Left lung (tissue), 10 donors: ENCODE results near the gene ATOH8. TPM values are rescaled to one million over a fixed set of nuclear protein-coding genes. Genes with fewer than 3 reads are reported as not detected.

Source experiments
- ATAC-seq: fragments of 200-7000 bp; cut with Tn5 transposase; one replicate; pipeline ENCODE4 v1.9.1; 2020; ENCODE audit warnings: moderate library complexity
- DNase-seq, 4 donors: peaks; one replicate each; pipeline ENCODE4 v3.0.0-alpha.2; 2013 to 2020
- H3K27ac ChIP-seq, 2 donors: fragments of 200-600 bp; sonication (generic) in 1 of 2; one replicate each; pipeline versions ENCODE4 v1.5.0 to v1.8.0; 2020 to 2021
- H3K27me3 ChIP-seq, 2 donors: fragments of 200-600 bp; sonication (generic) in 1 of 2; one replicate each; pipeline versions ENCODE4 v1.5.0 to v1.8.0; 2020 to 2021
- H3K36me3 ChIP-seq, 2 donors: fragments of 200-600 bp; sonication (generic) in 1 of 2; one replicate each; pipeline versions ENCODE4 v1.5.0 to v1.8.0; 2020 to 2021
- H3K4me1 ChIP-seq, 2 donors: fragments of 200-600 bp; one replicate each; pipeline ENCODE4 v1.8.0; 2021
- H3K4me3 ChIP-seq, 2 donors: fragments of 200-600 bp; sonication (generic) in 1 of 2; one replicate each; pipeline versions ENCODE4 v1.5.0 to v1.8.0; 2020 to 2021; ENCODE audit warnings: mild to moderate bottlenecking in 1 of 2
- H3K9me3 ChIP-seq, 2 donors: fragments of 200-600 bp; sonication (generic) in 1 of 2; one replicate each; pipeline versions ENCODE4 v1.5.0 to v1.8.0; 2020 to 2021
- CTCF ChIP-seq, 2 donors: fragments of 200-600 bp; sonication (generic) in 1 of 2; IDR thresholded peaks; one replicate each; pipeline versions ENCODE4 v1.5.0 to v1.8.0; 2021; ENCODE audit warnings: antibody characterized with exemption in 2 of 2
- intact Hi-C, 2 donors: fragments of 100-400 bp; cut with DNase I; formaldehyde crosslinking; loops; one replicate each; pipeline versions ENCODE4 v1.11.2 to v1.14.2; 2022
- polyA plus RNA-seq, 6 donors: library from polyadenylated mRNA; unstranded; fragments of 120-200 nt; gene quantifications; one replicate each; pipeline ENCODE4 v1.2.1, GENCODE V29; 2013; ENCODE audit not compliant: insufficient read length in 6 of 6
- total RNA-seq, 2 donors: library from RNA; stranded (reverse); fragmentation: NEBNext Ultra II Directional; extraction: Animal tissue kit (Norgen Biotek cat#: 25700); gene quantifications; one replicate each; pipeline ENCODE4 v1.2.1, GENCODE V29; 2021
- donor health status: DM: no; HTN: yes; CAD: no.
- donor health status: DM: no; HTN: no; CAD: no.

The ATOH8 gene
- total and polyA plus RNA-seq, 8 donors: 24.7 to 36.5 (median 34.3) TPM

GRCh38 chr2:85779641-85780315 is 26.0 kb downstream of the ATOH8 start:
- H3K27me3 ChIP-seq: no peaks in the 10 kb centered on the region
- ATAC-seq (peak; percentile 27), DNase-seq (no peak)
- H3K4me3 ChIP-seq: no peak overlapping the region
- H3K27ac ChIP-seq: no peak overlapping the region
- intact Hi-C loops: no loop called here
- no peaks in the 10 kb centered on the region for H3K9me3 ChIP-seq
- no peaks in the 10 kb centered on the region for H3K36me3 ChIP-seq
- H3K4me1 ChIP-seq: peaks cover 28 to 52% of the 10 kb centered on the region in 2 donors
- TF ChIP-seq CTCF (IDR thresholded peaks at IDR 0.05): no peak

- ATAC-seq (peak; percentile 29), DNase-seq (peak in 2 of 4 donors; percentile 48 to 49)
- TF ChIP-seq CTCF (IDR thresholded peaks at IDR 0.05): no peak
- no peak overlapping the region for H3K4me3 ChIP-seq
- peaks cover 32 to 56% of the 10 kb centered on the region in 2 donors for H3K4me1 ChIP-seq
- H3K9me3 ChIP-seq: no peaks in the 10 kb centered on the region
- no peaks in the 10 kb centered on the region for H3K36me3 ChIP-seq
- no peak overlapping the region for H3K27ac ChIP-seq
- H3K27me3 ChIP-seq: no peaks in the 10 kb centered on the region
- intact Hi-C loops: no loop called here
Observed at GRCh38 chr2:85780316-85781012, 26.7 kb downstream of the ATOH8 start.

- intact Hi-C loops: no loop called here
- Histone ChIP-seq H3K27ac (no peak overlapping the region), H3K9me3 (no peaks in the 10 kb centered on the region), H3K4me1 (peaks cover 35 to 52% of the 10 kb centered on the region in 2 donors), H3K27me3 (no peaks in the 10 kb centered on the region), H3K36me3 (no peaks in the 10 kb centered on the region), H3K4me3 (no peak overlapping the region)
- DNase-seq (no peak), ATAC-seq (no peak)
- no peak for TF ChIP-seq CTCF (IDR thresholded peaks at IDR 0.05)
Observed at GRCh38 chr2:85781013-85781332, 27.2 kb downstream of the ATOH8 start.

- H3K4me3 ChIP-seq: no peak overlapping the region
- ATAC-seq (no peak), DNase-seq (peak in 1 of 4 donors; percentile 25)
- intact Hi-C loops: no loop called here
- no peaks in the 10 kb centered on the region for H3K27me3 ChIP-seq
- H3K4me1 ChIP-seq: peaks cover 25 to 33% of the 10 kb centered on the region in 2 donors
- H3K27ac ChIP-seq: no peak overlapping the region
- H3K9me3 ChIP-seq: no peaks in the 10 kb centered on the region
- no peak for TF ChIP-seq CTCF (IDR thresholded peaks at IDR 0.05)
- peaks cover 0 to 16% of the 10 kb centered on the region in 2 donors for H3K36me3 ChIP-seq
Observed at GRCh38 chr2:85783796-85784195, 30.0 kb downstream of the ATOH8 start.

GRCh38 chr2:85784474-85784986 is 30.7 kb downstream of the ATOH8 start:
- no peaks in the 10 kb centered on the region for H3K9me3 ChIP-seq
- intact Hi-C loops: no loop called here
- H3K27ac ChIP-seq: no peak overlapping the region
- no peaks in the 10 kb centered on the region for H3K27me3 ChIP-seq
- peaks cover 0 to 19% of the 10 kb centered on the region in 2 donors for H3K36me3 ChIP-seq
- no peak for ATAC-seq
- no peak for TF ChIP-seq CTCF (IDR thresholded peaks at IDR 0.05)
- H3K4me1 ChIP-seq: peaks cover 20 to 25% of the 10 kb centered on the region in 2 donors
- DNase-seq: no peak
- no peak overlapping the region for H3K4me3 ChIP-seq
